NCI-H524 treated with DMSO at 0.1 percent for 48 hours (cell line): ENCODE measurements around the gene CCNB3.
"Not testable (repeated sequence)": the region's sequence is repeated elsewhere in the genome, so short reads cannot be mapped to it uniquely, and the experiment has no call there.

Experiments used
- DNase-seq: peaks from one replicate; lab custom pipeline; 2025; lab: John Stamatoyannopoulos, UW

Gene CCNB3, protein sequence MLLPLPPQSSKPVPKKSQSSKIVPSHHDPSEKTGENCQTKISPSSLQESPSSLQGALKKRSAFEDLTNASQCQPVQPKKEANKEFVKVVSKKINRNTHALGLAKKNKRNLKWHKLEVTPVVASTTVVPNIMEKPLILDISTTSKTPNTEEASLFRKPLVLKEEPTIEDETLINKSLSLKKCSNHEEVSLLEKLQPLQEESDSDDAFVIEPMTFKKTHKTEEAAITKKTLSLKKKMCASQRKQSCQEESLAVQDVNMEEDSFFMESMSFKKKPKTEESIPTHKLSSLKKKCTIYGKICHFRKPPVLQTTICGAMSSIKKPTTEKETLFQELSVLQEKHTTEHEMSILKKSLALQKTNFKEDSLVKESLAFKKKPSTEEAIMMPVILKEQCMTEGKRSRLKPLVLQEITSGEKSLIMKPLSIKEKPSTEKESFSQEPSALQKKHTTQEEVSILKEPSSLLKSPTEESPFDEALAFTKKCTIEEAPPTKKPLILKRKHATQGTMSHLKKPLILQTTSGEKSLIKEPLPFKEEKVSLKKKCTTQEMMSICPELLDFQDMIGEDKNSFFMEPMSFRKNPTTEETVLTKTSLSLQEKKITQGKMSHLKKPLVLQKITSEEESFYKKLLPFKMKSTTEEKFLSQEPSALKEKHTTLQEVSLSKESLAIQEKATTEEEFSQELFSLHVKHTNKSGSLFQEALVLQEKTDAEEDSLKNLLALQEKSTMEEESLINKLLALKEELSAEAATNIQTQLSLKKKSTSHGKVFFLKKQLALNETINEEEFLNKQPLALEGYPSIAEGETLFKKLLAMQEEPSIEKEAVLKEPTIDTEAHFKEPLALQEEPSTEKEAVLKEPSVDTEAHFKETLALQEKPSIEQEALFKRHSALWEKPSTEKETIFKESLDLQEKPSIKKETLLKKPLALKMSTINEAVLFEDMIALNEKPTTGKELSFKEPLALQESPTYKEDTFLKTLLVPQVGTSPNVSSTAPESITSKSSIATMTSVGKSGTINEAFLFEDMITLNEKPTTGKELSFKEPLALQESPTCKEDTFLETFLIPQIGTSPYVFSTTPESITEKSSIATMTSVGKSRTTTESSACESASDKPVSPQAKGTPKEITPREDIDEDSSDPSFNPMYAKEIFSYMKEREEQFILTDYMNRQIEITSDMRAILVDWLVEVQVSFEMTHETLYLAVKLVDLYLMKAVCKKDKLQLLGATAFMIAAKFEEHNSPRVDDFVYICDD (N-terminal part only)

DNA sequence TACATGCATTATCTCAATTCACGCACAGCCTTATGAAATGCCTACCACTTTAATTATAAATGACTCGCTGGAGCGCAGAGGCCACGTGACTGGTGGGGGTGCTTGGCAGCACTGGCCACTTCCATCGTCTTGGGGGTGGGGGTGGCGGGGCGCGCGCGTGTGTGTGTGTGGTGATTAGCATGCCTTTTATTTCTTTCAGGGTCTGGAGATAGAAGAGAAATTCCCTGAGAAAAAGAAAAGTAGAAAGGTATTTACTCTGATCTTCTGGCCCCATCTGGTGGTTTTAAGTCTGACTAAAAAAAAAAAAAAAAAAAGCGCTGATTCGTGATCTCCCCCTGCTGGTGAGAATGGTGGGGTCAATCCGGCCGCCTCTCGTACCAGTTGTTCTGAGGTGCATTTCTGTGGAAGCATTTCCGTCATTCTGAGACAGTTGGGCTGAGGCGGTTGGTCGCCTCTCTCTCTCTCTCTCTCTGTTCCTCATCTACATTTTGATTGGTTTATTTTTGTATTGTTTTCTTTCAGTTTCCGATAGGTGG lies at the start of gene CCNB3:
CCNB3 (plus strand) TSS at position 402 of the 536 bp plus-strand sequence. CDS start 80,399 bp downstream, outside the sequence.
- peak; percentile 26 for DNase-seq

DNA sequence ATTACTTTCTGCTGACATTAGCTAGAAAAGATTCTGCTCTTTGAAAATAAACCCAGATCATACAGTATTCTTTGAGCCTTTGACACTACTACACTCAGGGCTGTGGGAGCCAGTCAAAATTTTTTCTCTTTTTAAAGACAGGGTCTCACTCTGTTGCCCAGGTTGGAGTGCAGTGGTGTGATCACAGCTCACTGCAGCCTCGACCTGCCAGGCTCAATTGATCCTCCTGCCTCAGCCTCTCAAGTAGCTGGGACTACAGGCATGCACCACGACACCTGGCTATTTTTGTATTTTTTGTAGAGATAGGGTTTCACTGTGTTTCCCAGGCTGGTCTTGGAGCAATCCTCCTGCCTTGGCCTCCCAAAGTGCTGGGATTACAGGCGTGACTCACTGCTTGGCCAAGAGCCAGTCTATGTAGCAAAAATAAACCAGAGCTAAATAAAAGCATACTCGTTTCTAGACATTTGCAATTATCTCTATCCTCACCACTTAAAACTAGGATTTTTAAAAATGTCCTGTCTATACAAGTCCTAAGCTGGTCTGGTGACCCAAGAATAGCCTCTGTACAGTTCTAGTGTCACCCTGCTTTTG lies 46.9 kb upstream of the CCNB3 start:
- no peak for DNase-seq

DNA sequence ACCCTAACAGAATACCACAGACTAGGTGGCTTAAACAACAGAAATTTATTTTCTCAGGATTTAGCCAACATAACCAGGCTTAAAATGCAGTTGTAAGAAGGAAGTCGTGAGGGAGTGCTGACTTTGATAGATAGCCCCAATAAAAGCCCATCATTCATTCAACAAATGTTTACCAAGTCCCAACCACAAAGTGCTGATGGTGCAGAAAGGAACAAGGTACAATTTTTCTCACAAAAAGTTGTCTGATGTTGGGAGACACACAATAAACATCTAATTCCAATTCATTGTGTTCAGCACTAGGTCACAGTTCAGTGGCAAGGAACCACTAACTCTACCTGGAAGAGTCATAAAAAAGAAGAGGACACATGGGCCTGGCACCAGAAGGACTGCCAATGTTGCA lies 46.0 kb upstream of the CCNB3 start:
- no peak for DNase-seq

DNA sequence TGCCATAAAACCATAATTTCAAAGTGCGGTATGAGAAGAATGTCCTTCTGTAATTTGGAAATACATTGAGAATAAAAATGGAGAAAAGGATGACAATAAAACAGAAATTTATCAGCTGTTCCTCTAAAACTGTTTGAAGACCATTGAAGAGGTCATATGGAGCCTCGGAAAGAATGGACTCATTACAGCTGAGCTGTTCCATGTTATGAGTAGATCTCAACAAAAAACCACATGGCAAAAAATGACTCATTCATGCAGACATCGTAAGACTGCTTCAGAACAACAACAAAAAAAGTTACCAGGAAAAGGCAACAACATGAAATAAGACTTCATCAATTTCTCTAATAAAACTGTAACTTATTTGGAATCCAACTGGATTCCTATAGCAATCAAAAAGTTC lies 43.4 kb upstream of the CCNB3 start:
- no peak for DNase-seq

- no peak for DNase-seq
Measured at GRCh38 chrX:50165727-50166126, 38.8 kb upstream of the CCNB3 start.

GRCh38 chrX:50167366-50167765 lies 37.2 kb upstream of the CCNB3 start:
- DNase-seq = no peak

DNA sequence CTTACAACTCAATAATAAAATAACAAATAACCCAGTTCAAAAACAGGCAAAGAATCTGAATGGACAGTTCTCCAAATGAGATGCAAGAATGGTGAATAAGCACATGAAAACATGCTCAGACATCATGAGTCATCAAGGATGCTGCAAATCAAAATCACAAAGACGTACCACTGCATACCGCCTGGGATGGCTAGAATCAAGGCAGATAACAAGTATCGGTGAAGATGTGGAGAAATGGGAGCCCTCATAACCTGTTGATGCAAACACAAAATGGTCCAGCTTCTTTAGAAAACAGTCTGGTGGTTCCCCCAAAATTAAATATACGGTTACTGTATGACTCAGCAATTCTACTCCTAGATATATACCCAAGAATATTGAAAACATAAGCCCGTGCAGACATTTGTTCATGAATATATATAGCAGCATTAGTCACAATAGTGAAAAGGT lies 36.3 kb upstream of the CCNB3 start:
- DNase-seq = no peak

- DNase-seq = no peak
Measured at GRCh38 chrX:50169717-50170116, 34.8 kb upstream of the CCNB3 start.

DNA sequence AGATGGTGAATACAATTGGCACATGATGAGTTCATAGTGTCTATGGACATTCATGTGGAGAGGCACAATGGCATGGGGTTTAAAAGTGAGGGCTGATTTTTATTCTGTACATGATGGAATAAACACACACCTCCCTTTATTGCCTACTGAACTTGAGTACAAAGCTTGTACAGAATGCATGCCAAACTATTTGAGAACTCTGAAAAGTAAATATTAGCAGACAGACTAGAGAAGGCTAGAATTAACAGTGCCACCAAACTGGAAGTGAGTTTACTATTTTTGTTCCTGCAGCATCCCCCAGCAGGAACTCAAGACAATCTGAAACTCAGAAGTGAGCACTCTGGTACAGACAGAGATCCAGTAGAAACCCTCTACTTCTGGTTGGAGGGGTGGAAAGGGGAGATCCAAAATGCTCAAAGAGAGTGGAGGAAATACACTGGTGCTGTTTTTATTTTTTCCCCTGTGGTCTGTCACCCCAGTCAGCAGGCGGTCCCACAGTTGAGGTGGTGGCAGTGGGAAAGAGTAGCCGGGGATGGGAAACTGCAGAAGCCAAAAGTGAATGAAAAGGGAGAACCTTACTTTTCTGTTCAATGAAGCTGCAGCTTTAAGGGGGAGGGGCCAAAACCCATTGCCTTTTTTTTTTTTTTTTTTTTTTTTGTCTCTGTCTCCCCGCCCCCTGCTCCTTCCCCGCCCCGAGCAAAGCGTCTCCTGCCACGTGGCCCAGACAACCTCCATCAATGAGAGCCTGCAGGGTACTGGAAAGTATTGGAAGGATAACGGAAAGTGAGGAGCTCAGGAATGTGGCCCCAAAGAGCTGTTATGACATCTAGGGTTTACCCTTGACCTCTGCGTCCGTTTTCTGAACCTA lies 24.3 kb upstream of the CCNB3 start:
- no peak for DNase-seq

- DNase-seq = no peak
Measured at GRCh38 chrX:50183891-50184290, 20.7 kb upstream of the CCNB3 start.

GRCh38 chrX:50188859-50189600 lies 15.5 kb upstream of the CCNB3 start:
- no peak for DNase-seq

- DNase-seq = no peak
Measured at GRCh38 chrX:50198348-50198747, 6.2 kb upstream of the CCNB3 start.

DNA sequence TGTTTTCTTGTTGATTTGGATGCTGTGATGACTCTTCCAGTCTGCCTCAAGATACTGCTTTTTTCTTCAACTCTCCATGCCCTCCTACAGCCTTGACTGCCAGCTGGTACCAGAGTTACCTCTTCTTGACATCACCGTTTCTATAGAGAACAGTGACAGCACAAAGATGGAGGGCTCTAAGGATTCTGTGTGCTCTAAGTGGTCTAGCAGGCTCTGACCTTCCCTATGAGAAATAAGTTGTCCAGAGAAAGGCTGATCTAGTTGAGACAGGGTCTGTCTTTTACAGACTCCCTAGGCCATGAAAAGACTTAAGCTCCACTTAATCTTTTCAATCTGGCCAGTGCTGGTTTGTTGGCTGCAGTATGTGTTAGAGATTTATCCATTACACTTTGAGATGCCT lies 3.7 kb upstream of the CCNB3 start, which contains the start of gene AKAP4:
AKAP4 (minus strand) TSS at position 101 of the 400 bp plus-strand sequence. CDS start 118 bp downstream, outside the sequence.
- no peak for DNase-seq

DNA sequence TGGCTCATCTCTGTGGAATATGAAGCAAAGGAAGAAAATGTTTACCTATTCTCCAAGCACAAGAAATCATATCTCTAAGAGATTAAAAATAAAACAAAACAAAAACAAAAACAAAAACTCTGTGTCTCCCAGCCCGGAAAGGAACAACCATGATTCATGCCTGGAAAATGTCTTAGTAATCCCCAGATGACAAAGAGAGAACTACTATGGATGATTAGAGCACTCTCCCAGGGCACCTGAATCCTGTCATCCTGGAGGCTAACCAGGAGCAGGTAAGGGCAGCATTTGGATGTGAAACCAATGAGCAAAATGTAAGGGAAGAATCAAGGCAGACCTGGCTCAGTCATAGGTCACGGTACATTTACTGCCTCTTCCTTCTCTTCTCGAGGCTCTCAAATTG lies 2.0 kb upstream of the CCNB3 start:
- no peak for DNase-seq

DNA sequence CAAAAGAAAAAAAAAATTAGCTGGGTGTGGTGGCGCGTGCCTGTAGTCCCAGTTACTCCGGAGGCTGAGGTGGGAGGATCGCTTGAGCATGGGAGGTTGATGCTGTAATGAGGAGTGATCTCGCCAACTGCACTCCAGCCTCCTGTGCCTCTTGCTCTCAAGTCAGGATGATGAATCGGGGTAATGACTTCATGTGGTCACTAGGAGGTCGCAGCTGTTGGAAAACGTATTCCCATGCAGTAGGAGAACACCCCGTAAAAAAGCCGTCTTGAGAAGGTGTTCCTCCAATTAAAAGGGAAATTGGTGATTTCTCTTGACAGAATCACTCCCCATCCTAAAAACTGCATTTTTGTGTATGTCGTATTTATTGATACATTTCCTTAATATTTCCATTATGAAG lies 2.2 kb downstream of the CCNB3 start:
- DNase-seq = no peak

DNA sequence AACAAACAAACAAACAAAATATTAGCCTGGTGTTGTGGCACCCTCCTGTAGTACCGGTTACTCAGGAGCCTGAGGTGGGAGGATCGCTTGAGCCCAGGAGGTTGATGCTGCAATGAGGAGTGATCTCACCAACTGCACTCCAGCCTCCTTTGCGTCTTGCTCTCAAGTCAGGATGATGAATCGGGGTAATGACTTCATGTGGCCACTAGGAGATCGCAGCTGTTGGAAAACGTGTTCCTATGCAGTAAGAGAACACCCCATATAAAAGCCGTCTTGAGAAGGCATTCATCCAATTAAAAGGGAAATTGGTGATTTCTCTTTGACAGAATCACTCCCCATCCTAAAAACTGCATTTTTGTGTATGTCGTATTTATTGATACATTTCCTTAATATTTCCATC lies 6.9 kb downstream of the CCNB3 start:
- no peak for DNase-seq

GRCh38 chrX:50281253-50281652 lies 76.7 kb downstream of the CCNB3 start:
- DNase-seq = no peak

GRCh38 chrX:50327235-50327634 lies 122.7 kb downstream of the CCNB3 start:
- DNase-seq = no peak

- DNase-seq = not testable (repeated sequence)
Measured at GRCh38 chrX:50332668-50333067, 128.1 kb downstream of the CCNB3 start.

DNA sequence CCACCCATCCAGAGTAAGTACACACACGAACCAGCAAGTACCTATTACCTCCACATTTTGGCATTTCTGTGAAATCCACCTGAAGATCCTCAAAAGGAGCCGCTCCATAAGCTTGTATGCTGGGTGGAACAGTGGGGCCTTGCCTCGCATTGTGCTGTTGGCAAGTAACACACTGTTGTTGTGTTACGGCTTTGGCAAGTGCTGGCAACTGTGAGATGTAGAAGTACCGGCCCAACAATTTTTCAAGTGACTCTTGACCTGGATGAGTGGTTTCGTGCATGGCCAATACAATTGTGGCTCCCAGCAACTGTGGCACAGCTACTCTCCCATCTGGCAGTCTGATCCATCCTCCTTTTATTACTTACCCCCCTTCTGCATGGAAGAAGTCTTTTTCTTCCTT lies 128.7 kb downstream of the CCNB3 start:
- no peak for DNase-seq
